H9 (cell line): ENCODE measurements around the gene CWC27. TPM values are rescaled to one million over a fixed set of nuclear protein-coding genes. Genes with fewer than 3 reads are reported as not detected.

Source experiments
- DNase-seq: peaks from one replicate; pipeline ENCODE4 v3.0.0-alpha.2; 2017
- H2AFZ ChIP-seq: one replicate; pipeline ENCODE4 v1.6.1; 2013; ENCODE audit warnings: mild to moderate bottlenecking, low read length, control low read depth, moderate library complexity
- H2AK5ac ChIP-seq: 2 replicates; pipeline ENCODE4 v1.6.1; 2013; ENCODE audit warnings: low read length, control low read depth, mixed read lengths; ENCODE audit not compliant: insufficient read length
- H2BK120ac ChIP-seq: one replicate; pipeline ENCODE4 v1.6.1; 2013; ENCODE audit warnings: low read depth, mild to moderate bottlenecking, low read length, control low read depth, inconsistent platforms; ENCODE audit not compliant: poor library complexity, severe bottlenecking
- H2BK12ac ChIP-seq: 2 replicates; pipeline ENCODE4 v1.6.1; 2013; ENCODE audit warnings: low read length, control low read depth, mixed read lengths, low read depth; ENCODE audit not compliant: insufficient read length
- H2BK15ac ChIP-seq: 2 replicates; pipeline ENCODE4 v1.6.1; 2013; ENCODE audit warnings: low read depth, low read length, control low read depth
- H2BK20ac ChIP-seq: one replicate; pipeline ENCODE4 v1.6.1; 2013; ENCODE audit warnings: low read depth, mild to moderate bottlenecking, low read length, control low read depth, inconsistent platforms; ENCODE audit not compliant: poor library complexity, severe bottlenecking
- H2BK5ac ChIP-seq: 2 replicates; pipeline ENCODE4 v1.6.1; 2013; ENCODE audit warnings: low read length, control low read depth, mixed read lengths; ENCODE audit not compliant: insufficient read length
- H3K14ac ChIP-seq: 2 replicates; pipeline ENCODE4 v1.6.1; 2013; ENCODE audit warnings: low read length, control low read depth; ENCODE audit not compliant: insufficient read depth
- H3K18ac ChIP-seq: 2 replicates; pipeline ENCODE4 v1.6.1; 2013; ENCODE audit warnings: low read depth, mild to moderate bottlenecking, mixed read lengths, low read length, control low read depth; ENCODE audit not compliant: insufficient read length
- H3K23ac ChIP-seq: 2 replicates; pipeline ENCODE4 v1.6.1; 2013; ENCODE audit warnings: low read length, control low read depth, mixed read lengths, low read depth; ENCODE audit not compliant: insufficient read length
- H3K23me2 ChIP-seq: 2 replicates; pipeline ENCODE4 v1.6.1; 2013; ENCODE audit warnings: low read depth, mild to moderate bottlenecking, mixed read lengths, low read length, control low read depth; ENCODE audit not compliant: insufficient read length, poor library complexity, severe bottlenecking
- H3K27ac ChIP-seq: 2 replicates; pipeline ENCODE4 v1.5.1; 2013; ENCODE audit warnings: low read length, control low read depth, mixed read lengths, low read depth; ENCODE audit not compliant: insufficient read length
- H3K27me3 ChIP-seq: 2 replicates; pipeline ENCODE4 v1.6.1; 2013; ENCODE audit warnings: low read length, control low read depth, inconsistent platforms; ENCODE audit not compliant: insufficient read depth
- H3K4ac ChIP-seq: 2 replicates; pipeline ENCODE4 v1.6.1; 2013; ENCODE audit warnings: low read depth, mild to moderate bottlenecking, control low read depth, inconsistent platforms, low read length, moderate library complexity
- H3K4me1 ChIP-seq: 2 replicates; pipeline ENCODE4 v1.6.1; 2013; ENCODE audit warnings: low read length, control low read depth, inconsistent platforms; ENCODE audit not compliant: insufficient read depth
- H3K4me2 ChIP-seq: 2 replicates; pipeline ENCODE4 v1.6.1; 2013; ENCODE audit warnings: low read length, control low read depth, mixed read lengths; ENCODE audit not compliant: insufficient read length, insufficient read depth
- H3K56ac ChIP-seq: 2 replicates; pipeline ENCODE4 v1.6.1; 2013; ENCODE audit warnings: low read depth, mild to moderate bottlenecking, mixed read lengths, low read length, control low read depth; ENCODE audit not compliant: insufficient read length
- H3K79me1 ChIP-seq: 2 replicates; pipeline ENCODE4 v1.6.1; 2013; ENCODE audit warnings: low read depth, mild to moderate bottlenecking, moderate library complexity, low read length, control low read depth, inconsistent platforms; ENCODE audit not compliant: insufficient read depth, poor library complexity, severe bottlenecking
- H3K79me2 ChIP-seq: 2 replicates; pipeline ENCODE4 v1.6.1; 2013; ENCODE audit warnings: low read length, control low read depth, inconsistent platforms; ENCODE audit not compliant: insufficient read depth
- H3K9ac ChIP-seq: 2 replicates; pipeline ENCODE4 v1.6.1; 2013; ENCODE audit warnings: low read length, control low read depth, mixed read lengths; ENCODE audit not compliant: insufficient read length; ENCODE audit errors: extremely low read depth
- H3K9me3 ChIP-seq: one replicate; pipeline ENCODE4 v1.6.1; 2013; ENCODE audit warnings: low read depth, low read length, inconsistent platforms; ENCODE audit not compliant: control insufficient read depth
- H3T11ph ChIP-seq: one replicate; pipeline ENCODE4 v1.6.1; 2013; ENCODE audit warnings: mild to moderate bottlenecking, low read length, control low read depth, inconsistent platforms
- H4K20me1 ChIP-seq: one replicate; pipeline ENCODE4 v1.6.1; 2013; ENCODE audit not compliant: control insufficient read depth, insufficient read length, insufficient read depth
- H4K5ac ChIP-seq: 2 replicates; pipeline ENCODE4 v1.6.1; 2013; ENCODE audit warnings: low read depth, mild to moderate bottlenecking, mixed read lengths, low read length, control low read depth; ENCODE audit not compliant: insufficient read length
- H4K8ac ChIP-seq: replicated peaks from 2 replicates; pipeline ENCODE4 v1.6.1; 2013; ENCODE audit warnings: low read length, control low read depth, mixed read lengths, low read depth; ENCODE audit not compliant: insufficient read length
- H4K91ac ChIP-seq: 2 replicates; pipeline ENCODE4 v1.6.1; 2013; ENCODE audit warnings: low read depth, mild to moderate bottlenecking, moderate library complexity, mixed read lengths, low read length, control low read depth; ENCODE audit not compliant: insufficient read length
- H3K27ac Mint-ChIP-seq, 3 experiments: 2 replicates in 2 of 3; 3 replicates in 1 of 3; pipeline ENCODE4 v1.8.0; 2020 to 2021; ENCODE audit warnings: mixed read lengths in 3 of 3, mild to moderate bottlenecking in 1 of 3, moderate library complexity in 1 of 3
- H3K27me3 Mint-ChIP-seq: 2 replicates; pipeline ENCODE4 v1.8.0; 2021; ENCODE audit warnings: low read depth, mild to moderate bottlenecking, moderate library complexity, mixed read lengths
- H3K36me3 Mint-ChIP-seq, 3 experiments: 2 replicates in 2 of 3; 3 replicates in 1 of 3; pipeline ENCODE4 v1.8.0; 2020 to 2021; ENCODE audit warnings: low read depth in 3 of 3, mixed read lengths in 3 of 3; ENCODE audit not compliant: insufficient read depth in 1 of 3
- H3K4me1 Mint-ChIP-seq, 2 experiments: 2 replicates each; pipeline ENCODE4 v1.8.0; 2020; ENCODE audit warnings: mixed read lengths in 2 of 2
- H3K4me3 Mint-ChIP-seq, 2 experiments: 2 replicates in 1 of 2; 3 replicates in 1 of 2; pipeline ENCODE4 v1.8.0; 2020 to 2021; ENCODE audit warnings: mild to moderate bottlenecking in 2 of 2, mixed read lengths in 2 of 2, moderate library complexity in 1 of 2
- H3K9me3 Mint-ChIP-seq, 2 experiments: 2 replicates in 1 of 2; 3 replicates in 1 of 2; pipeline ENCODE4 v1.8.0; 2020; ENCODE audit warnings: mild to moderate bottlenecking in 2 of 2, mixed read lengths in 2 of 2, moderate library complexity in 1 of 2
- CTCF ChIP-seq: fragments of 200-600 bp; sonication (generic); conservative IDR thresholded peaks from 3 replicates; pipeline ENCODE4 v1.8.0; 2021; ENCODE audit warnings: antibody characterized with exemption, mild to moderate bottlenecking
- WGBS: extraction: QIAGEN DNeasy Blood & Tissue Kit; methylation state at CpG from one replicate; pipeline ENCODE4 v1.1.7; 2013; ENCODE audit warnings: missing lambda C conversion rate, low lambda C conversion rate, mixed read lengths; ENCODE audit not compliant: insufficient read length; ENCODE audit errors: extremely low coverage; 5-methylcytosine and 5-hydroxymethylcytosine counted together
- long read RNA-seq: library from polyadenylated mRNA; unstranded; transcript quantifications from one replicate; pipeline ENCODE4 v2.0.0, GENCODE V29; 2020
- total RNA-seq: library from RNA; stranded (reverse); gene quantifications from 2 replicates; pipeline ENCODE4 v1.2.1, GENCODE V29; 2021

The CWC27 gene
- total RNA-seq: 41.9 TPM in 2 replicates
- long read RNA-seq, transcript CWC27-201 (14 exons, 2,078 nt): major isoform, 12 of 125 reads
- long read RNA-seq, partial matches to known transcripts: 103 of 125 reads
- long read RNA-seq, other reads (novel, unspliced or antisense): 9 of 125 reads

GRCh38 chr5:64768358-64769312, at the start of gene CWC27, which contains the start of gene SREK1IP1:
TSS of gene CWC27 (plus strand) at chr5:64768930. CDS start at chr5:64769147, 217 bp downstream.
TSS of gene SREK1IP1 (minus strand) at chr5:64768691. CDS start at chr5:64768517, 174 bp downstream.
- DNase-seq: peak; percentile 86
- Histone ChIP-seq H3K18ac (peak within 1 kb of the TSS; percentile 94), H3K79me1 (peaks cover 10% of the 10 kb centered on the region), H2BK5ac (peak within 1 kb of the TSS; percentile 4), H2AFZ (peak within 1 kb of the TSS; percentile 59), H4K91ac (no peak within 1 kb of the TSS), H4K5ac (peak within 1 kb of the TSS; percentile 34), H2BK15ac (no peak within 1 kb of the TSS), H3T11ph (no peak within 1 kb of the TSS), H3K4me2 (peak within 1 kb of the TSS; percentile 93), H2BK20ac (no peak within 1 kb of the TSS), H3K4me1 (no peaks in the 10 kb centered on the region), H3K79me2 (peaks cover 22% of the 10 kb centered on the region; the same call in 1 of the 2 replicates), H4K20me1 (no peaks in the 10 kb centered on the region), H3K9me3 (no peaks in the 10 kb centered on the region), H3K4ac (no peak within 1 kb of the TSS; the same call in 1 of the 2 replicates), H3K56ac (peak within 1 kb of the TSS; percentile 18), H2AK5ac (no peak within 1 kb of the TSS), H3K27ac (peak within 1 kb of the TSS; percentile 62), H3K27me3 (no peaks in the 10 kb centered on the region), H2BK12ac (no peak within 1 kb of the TSS), H3K14ac (peak within 1 kb of the TSS; percentile 93), H3K23me2 (peaks cover 4% of the 10 kb centered on the region), H3K23ac (no peak within 1 kb of the TSS), H3K9ac (peak within 1 kb of the TSS; percentile 94), H2BK120ac (no peak within 1 kb of the TSS), H4K8ac (no peak within 1 kb of the TSS)
- Mint-ChIP-seq H3K4me1 (peaks cover 22 to 27% of the 10 kb centered on the region in 2 experiments), H3K4me3 (peak within 1 kb of the TSS; percentile 100), H3K27me3 (no peaks in the 10 kb centered on the region), H3K27ac (peak within 1 kb of the TSS; percentile 100), H3K36me3 (peaks cover 6 to 23% (median 19%) of the 10 kb centered on the region in 3 experiments; a peak in 5 of 7 replicates), H3K9me3 (no peaks in the 10 kb centered on the region; a peak in 1 of 5 replicates)
- WGBS: no CpG with 5 or more reads among the region's 48 CpGs
- TF ChIP-seq CTCF: peak; percentile 29; the same call in 2 of the 3 replicates
